Heart left ventricle (tissue), 16 donors: ENCODE data around the gene LGR6. TPM values are rescaled to one million over a fixed set of nuclear protein-coding genes. Genes with fewer than 3 reads are reported as not detected.

Source experiments
- ATAC-seq, 4 donors: fragments of 200-7000 bp; cut with Tn5 transposase; one replicate each; pipeline ENCODE4 v1.9.1; 2020 to 2022; ENCODE audit warnings: moderate library complexity in 4 of 4, mild to moderate bottlenecking in 3 of 4, moderate number of reproducible peaks in 1 of 4
- DNase-seq, 5 donors: peaks; one replicate each; pipeline ENCODE4 v3.0.0-alpha.2; 2020
- H3K27ac ChIP-seq, 12 donors: fragments of 200-600 bp; sonication (generic) in 4 of 12; one replicate each; pipeline versions ENCODE4 v1.5.0 to v1.8.0; 2016 to 2022; ENCODE audit warnings: mild to moderate bottlenecking in 2 of 12
- H3K27me3 ChIP-seq, 9 donors: fragments of 200-600 bp; sonication (generic) in 2 of 9; one replicate each; pipeline versions ENCODE4 v1.5.1 to v1.8.0; 2016 to 2022; ENCODE audit warnings: mild to moderate bottlenecking in 3 of 9
- H3K36me3 ChIP-seq, 9 donors: fragments of 200-600 bp; sonication (generic) in 2 of 9; one replicate each; pipeline versions ENCODE4 v1.5.0 to v1.8.0; 2018 to 2022; ENCODE audit warnings: mild to moderate bottlenecking in 2 of 9
- H3K4me1 ChIP-seq, 12 donors: fragments of 200-600 bp; sonication (generic) in 4 of 12; one replicate each; pipeline versions ENCODE4 v1.5.0 to v1.8.0; 2016 to 2022; ENCODE audit warnings: mild to moderate bottlenecking in 3 of 12
- H3K4me3 ChIP-seq, 12 donors: fragments of 200-600 bp; sonication (generic) in 4 of 12; one replicate each; pipeline versions ENCODE4 v1.5.0 to v1.8.0; 2017 to 2022; ENCODE audit warnings: mild to moderate bottlenecking in 9 of 12, moderate library complexity in 4 of 12
- H3K9me3 ChIP-seq, 12 donors: fragments of 200-600 bp; sonication (generic) in 4 of 12; one replicate each; pipeline versions ENCODE4 v1.5.0 to v1.8.0; 2016 to 2022; ENCODE audit warnings: mild to moderate bottlenecking in 1 of 12
- CTCF ChIP-seq, 12 donors: fragments of 200-600 bp; sonication (generic) in 4 of 12; IDR thresholded peaks; one replicate each; pipeline versions ENCODE4 v1.5.0 to v1.8.0; 2018 to 2022; ENCODE audit warnings: antibody characterized with exemption in 12 of 12, mild to moderate bottlenecking in 5 of 12
- POLR2A ChIP-seq, 2 donors: fragments of 450-650 bp; IDR thresholded peaks; one replicate each; pipeline ENCODE4 v1.6.1; 2017; ENCODE audit warnings: antibody characterized with exemption in 2 of 2, mild to moderate bottlenecking in 2 of 2, moderate library complexity in 2 of 2
- WGBS, 4 donors: extraction: QIAGEN DNeasy Blood & Tissue Kit in 2 of 4; methylation state at CpG; one replicate each; pipeline versions ENCODE4 v1.1.5 to v1.1.7; 2013 to 2018; 5-methylcytosine and 5-hydroxymethylcytosine counted together
- intact Hi-C, 10 donors: fragments of 100-400 bp; cut with DNase I; formaldehyde crosslinking; loops; one replicate each; pipeline versions ENCODE4 v1.11.1 to v1.14.2; 2022
- polyA plus RNA-seq, 2 donors: library from polyadenylated mRNA; stranded (reverse); fragments of 200-250 nt; gene quantifications; one replicate each; pipeline ENCODE4 v1.2.3, GENCODE V29; 2013
- total RNA-seq, 9 donors: library from RNA; depleted of rRNA in 2 of 9; stranded (reverse); fragments of >200 nt in 2 of 9; fragmentation: NEBNext Ultra II Directional in 3 of 9; extraction: Animal tissue kit (Norgen Biotek cat#: 25700) in 3 of 9; gene quantifications; one replicate each; pipeline versions ENCODE4 v1.1.0 to v1.2.4, GENCODE V29; 2016 to 2023
- donor health status: ischemic (EF 13 %, LVEDD 7.1; RV severe dilation, severe dysfunction).
- donor health status: healthy with polysubstance abuse.
- donor health status: DM: no; HTN: yes; CAD: no.
- donor health status: DM: no; HTN: no; CAD: no.
- donor health status: ischemic (EF 25% LVEDD 6.9; RV normal size, moderate dysfunction).
- donor health status: ischemic (EF 25% LVEDD 5.7; RV mildly dilated, moderate dysfunction).
- donor health status: healthy.
- donor health status: DM: yes; HTN: yes; CAD: no.
- donor health status: ischemic (EF 35%, LVEDD 5.7; RV mildly dilated, moderate dysfunction).
- donor health status: nonischemic (EF 11% LVEDD 7.7; RV severe dilation, severe dysfunction).
- donor health status: DM: yes; HTN: yes; CAD: no.
- donor health status: PGD.
- donor health status: ischemic (EF 29% LVEDD 5.4; RV normal size, mild dysfunction).
- donor health status: nonischemic (EF 23%, LVEDD 6.1; RV moderate dilation, normal function).

LGR6 gene
- total and polyA plus RNA-seq, 11 donors = 0.29 to 3.5 (median 1.7) TPM

DNA sequence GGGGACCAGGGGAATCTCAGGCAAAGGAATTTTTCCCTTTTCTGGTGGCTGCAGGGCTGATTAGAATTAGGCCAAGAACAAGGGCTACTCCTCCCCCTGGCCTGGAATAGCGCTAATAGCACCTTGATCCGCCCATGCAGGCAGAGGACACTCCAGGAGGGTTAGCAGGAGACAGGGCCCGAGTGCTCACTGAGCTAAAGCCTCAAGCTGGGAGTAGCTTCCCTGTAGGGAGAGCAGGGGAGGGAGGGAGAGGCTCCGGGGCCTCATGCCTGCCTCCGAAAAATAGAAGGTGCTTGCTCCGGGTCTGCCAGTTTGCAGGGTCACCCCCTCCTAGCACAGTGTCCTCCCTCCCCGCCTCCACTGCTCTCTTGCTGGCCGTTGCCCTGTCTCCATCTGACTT lies 37.0 kb upstream of the LGR6 start:
- Histone ChIP-seq H3K4me1 (peaks cover 0 to 51% (median 5%) of the 10 kb centered on the region in 12 donors), H3K4me3 (no peak overlapping the region), H3K9me3 (no peaks in the 10 kb centered on the region), H3K36me3 (peaks cover 0 to 22% (median 0%) of the 10 kb centered on the region in 9 donors), H3K27me3 (no peaks in the 10 kb centered on the region), H3K27ac (no peak overlapping the region)
- ATAC-seq = no peak
- intact Hi-C loops = no loop called here
- DNase-seq = no peak
- WGBS, 4 donors = 88 to 93% (median 90%) methylated on average over 8 of the region's 8 CpGs
- TF ChIP-seq CTCF (IDR thresholded peaks at IDR 0.05) (no peak), POLR2A (IDR thresholded peaks at IDR 0.05) (no peak)

DNA sequence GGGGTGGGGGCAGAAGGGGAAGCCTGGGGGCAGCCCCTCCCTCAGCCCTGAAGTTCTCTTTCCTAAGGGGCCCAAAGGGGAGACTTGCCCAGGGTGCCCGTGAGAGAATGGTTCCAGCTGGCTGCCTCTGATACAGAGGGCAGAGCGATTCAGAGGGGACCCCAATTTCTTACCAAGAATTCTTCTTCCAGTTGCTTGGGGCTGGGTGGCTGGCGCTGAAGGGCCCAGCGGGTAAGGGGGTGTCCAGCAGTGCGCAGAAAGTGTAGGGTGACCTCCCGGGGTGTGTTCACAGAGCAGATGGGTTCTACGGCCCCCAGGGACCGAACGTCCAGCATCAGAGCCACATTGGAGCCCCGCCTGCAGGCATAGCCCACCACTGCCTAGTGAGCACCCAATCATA lies 35.7 kb upstream of the LGR6 start:
- WGBS, 4 donors = 94 to 98% (median 96%) methylated on average over 10 of the region's 10 CpGs
- Histone ChIP-seq H3K9me3 (no peaks in the 10 kb centered on the region), H3K27ac (no peak overlapping the region), H3K4me1 (peaks cover 0 to 65% (median 5%) of the 10 kb centered on the region in 12 donors), H3K36me3 (peaks cover 0 to 8% (median 0%) of the 10 kb centered on the region in 9 donors), H3K4me3 (no peak overlapping the region), H3K27me3 (no peaks in the 10 kb centered on the region)
- ATAC-seq (no peak), DNase-seq (no peak)
- no peak for TF ChIP-seq POLR2A (IDR thresholded peaks at IDR 0.05)
- no peak for TF ChIP-seq CTCF (IDR thresholded peaks at IDR 0.05)
- intact Hi-C loops = no loop called here

GRCh38 chr1:202158810-202159533 lies 34.6 kb upstream of the LGR6 start:
- H3K9me3 ChIP-seq = no peaks in the 10 kb centered on the region
- ATAC-seq (no peak), DNase-seq (no peak)
- WGBS, 4 donors = 91 to 95% (median 92%) methylated on average over 10 of the region's 10 CpGs
- no peaks in the 10 kb centered on the region for H3K36me3 ChIP-seq
- intact Hi-C loops = no loop called here
- no peaks in the 10 kb centered on the region for H3K27me3 ChIP-seq
- H3K27ac ChIP-seq = peak overlapping the region in 1 of 12 donors; percentile 87
- no peak for TF ChIP-seq POLR2A (IDR thresholded peaks at IDR 0.05)
- TF ChIP-seq CTCF (IDR thresholded peaks at IDR 0.05) = no peak
- H3K4me3 ChIP-seq = peak overlapping the region in 2 of 12 donors; percentile 40 to 61
- peaks cover 0 to 75% (median 5%) of the 10 kb centered on the region in 12 donors for H3K4me1 ChIP-seq

DNA sequence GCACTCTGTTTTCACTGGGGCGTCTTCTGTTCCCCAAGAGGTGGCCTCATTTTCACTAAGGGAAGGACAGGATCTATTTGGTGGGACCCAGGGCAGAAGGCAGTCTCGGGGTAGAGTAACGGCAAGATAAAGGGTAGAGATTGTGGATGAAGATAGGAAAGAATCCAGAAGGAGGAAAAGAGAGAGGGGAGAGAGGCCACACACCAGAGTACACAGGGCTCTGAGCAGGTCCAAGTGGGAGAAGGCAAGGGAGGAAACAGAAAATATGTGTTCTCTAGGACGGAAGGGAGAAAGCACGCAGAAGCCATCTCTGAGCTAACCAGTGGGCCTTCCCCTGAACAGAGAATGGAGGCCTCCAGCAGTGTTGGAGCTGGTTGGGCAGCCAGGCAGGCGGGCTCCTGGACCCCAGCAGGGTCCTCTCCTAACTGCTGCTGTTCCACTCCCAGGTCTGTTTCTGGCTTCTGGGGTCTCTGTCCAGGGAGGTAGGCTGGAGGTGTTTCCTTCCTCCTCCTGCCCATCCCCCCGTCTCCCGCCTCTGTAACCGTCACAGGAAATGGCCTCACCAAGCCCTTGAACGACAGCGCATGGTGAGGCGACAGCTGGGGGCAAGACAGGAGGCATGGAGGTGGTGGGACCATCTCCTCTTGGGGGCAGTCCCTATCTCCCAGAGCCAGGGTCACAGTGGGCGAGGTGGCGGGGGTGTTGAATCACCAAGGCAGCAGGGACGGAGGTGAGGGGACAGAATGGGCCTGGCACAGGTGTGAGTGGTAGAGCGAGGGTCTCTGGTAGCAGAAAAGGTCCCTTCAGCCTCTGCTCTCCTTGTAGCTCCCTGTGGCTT lies 33.8 kb upstream of the LGR6 start:
- intact Hi-C loops = no loop called here
- TF ChIP-seq CTCF (IDR thresholded peaks at IDR 0.05) (no peak), POLR2A (IDR thresholded peaks at IDR 0.05) (no peak)
- WGBS, 4 donors = 68 to 88% (median 78%) methylated on average over 16 of the region's 16 CpGs
- no peaks in the 10 kb centered on the region for H3K27me3 ChIP-seq
- ATAC-seq = peak in 1 of 4 donors; percentile 20
- no peaks in the 10 kb centered on the region for H3K36me3 ChIP-seq
- H3K9me3 ChIP-seq = no peaks in the 10 kb centered on the region
- H3K27ac ChIP-seq = peak overlapping the region in 2 of 12 donors; percentile 17 to 87
- H3K4me3 ChIP-seq = peak overlapping the region in 8 of 12 donors; percentile 11 to 61 (median 18)
- H3K4me1 ChIP-seq = peaks cover 0 to 76% (median 5%) of the 10 kb centered on the region in 12 donors
- no peak for DNase-seq
